Endodermal cell (in vitro differentiated cells): ENCODE measurements around the gene CAMTA1. TPM values are rescaled to one million over a fixed set of nuclear protein-coding genes. Genes with fewer than 3 reads are reported as not detected.
"Not testable (repeated sequence)": the region's sequence is repeated elsewhere in the genome, so short reads cannot be mapped to it uniquely, and the experiment has no call there.

Experiments
- DNase-seq: peaks from one replicate; pipeline ENCODE4 v3.0.0-alpha.2; 2017
- H3K27ac ChIP-seq: 2 replicates; pipeline ENCODE4 v1.5.1; 2013; ENCODE audit warnings: mild to moderate bottlenecking, low read depth, low read length, moderate library complexity
- H3K27me3 ChIP-seq: 2 replicates; pipeline ENCODE4 v1.6.1; 2013; ENCODE audit warnings: mild to moderate bottlenecking, low read length, moderate library complexity; ENCODE audit not compliant: insufficient read depth, control insufficient read depth, poor library complexity, severe bottlenecking
- H3K36me3 ChIP-seq: 2 replicates; pipeline ENCODE4 v1.7.0; 2013; ENCODE audit warnings: mild to moderate bottlenecking, low read length, moderate library complexity; ENCODE audit not compliant: control insufficient read depth, insufficient read depth
- H3K4me1 ChIP-seq: one replicate; pipeline ENCODE4 v1.7.0; 2013; ENCODE audit warnings: low read length; ENCODE audit not compliant: control insufficient read depth, insufficient read depth
- H3K4me3 ChIP-seq: 2 replicates; pipeline ENCODE4 v1.5.1; 2013; ENCODE audit warnings: mild to moderate bottlenecking, low read length, moderate library complexity
- H3K9ac ChIP-seq: 2 replicates; pipeline ENCODE4 v1.6.1; 2013; ENCODE audit warnings: mild to moderate bottlenecking, low read length, moderate library complexity; ENCODE audit not compliant: poor library complexity, severe bottlenecking; ENCODE audit errors: extremely low read depth
- H3K9me3 ChIP-seq: 2 replicates; pipeline ENCODE4 v1.6.1; 2013; ENCODE audit warnings: mild to moderate bottlenecking, low read length, moderate library complexity; ENCODE audit not compliant: control insufficient read depth
- H3K27ac Mint-ChIP-seq: 2 replicates; pipeline ENCODE4 v1.8.0; 2020; ENCODE audit warnings: mixed read lengths
- H3K27me3 Mint-ChIP-seq: 2 replicates; pipeline ENCODE4 v1.8.0; 2021; ENCODE audit warnings: mild to moderate bottlenecking, mixed read lengths; ENCODE audit not compliant: insufficient read depth
- H3K36me3 Mint-ChIP-seq: 2 replicates; pipeline ENCODE4 v1.8.0; 2020; ENCODE audit warnings: low read depth, mixed read lengths
- H3K4me1 Mint-ChIP-seq: 2 replicates; pipeline ENCODE4 v1.8.0; 2020; ENCODE audit warnings: mixed read lengths
- H3K4me3 Mint-ChIP-seq: 2 replicates; pipeline ENCODE4 v1.8.0; 2020; ENCODE audit warnings: mild to moderate bottlenecking, moderate library complexity, mixed read lengths
- H3K9me3 Mint-ChIP-seq: 2 replicates; pipeline ENCODE4 v1.8.0; 2020; ENCODE audit warnings: mild to moderate bottlenecking, mixed read lengths
- CTCF ChIP-seq: fragments of 200-600 bp; sonication (generic); conservative IDR thresholded peaks from 2 replicates; pipeline ENCODE4 v1.5.0; 2021; ENCODE audit warnings: antibody characterized with exemption, mild to moderate bottlenecking
- WGBS, 2 experiments: methylation state at CpG; one replicate each; pipeline versions ENCODE4 v1.1.5 to v1.1.7; 2013; ENCODE audit warnings: missing lambda C conversion rate in 2 of 2, mixed read lengths in 1 of 2; ENCODE audit not compliant: insufficient coverage in 1 of 2, insufficient read length in 1 of 2; 5-methylcytosine and 5-hydroxymethylcytosine counted together
- total RNA-seq, 2 donors: library from RNA; stranded (reverse); fragmentation: NEBNext Ultra II Directional in 1 of 2; extraction: Animal tissue kit (Norgen Biotek cat#: 25700) in 1 of 2; gene quantifications; 2 replicates in 1 of 2; 3 replicates in 1 of 2; pipeline ENCODE4 v1.2.1, GENCODE V29; 2021

The CAMTA1 gene
- total RNA-seq, 2 donors from 2014 or later, result 123 to 137 TPM

- Histone ChIP-seq H3K27me3 (no peaks in the 10 kb centered on the region), H3K9me3 (no peaks in the 10 kb centered on the region), H3K9ac (no peak overlapping the region), H3K27ac (no peak overlapping the region), H3K4me3 (no peak overlapping the region), H3K4me1 (no peaks in the 10 kb centered on the region), H3K36me3 (no peaks in the 10 kb centered on the region)
- no peak for TF ChIP-seq CTCF
- no peak for DNase-seq
- Mint-ChIP-seq H3K4me3 (no peak overlapping the region), H3K27me3 (no peaks in the 10 kb centered on the region), H3K9me3 (no peaks in the 10 kb centered on the region), H3K4me1 (peaks cover 6% of the 10 kb centered on the region), H3K36me3 (no peaks in the 10 kb centered on the region), H3K27ac (no peak overlapping the region)
- 94% methylated on average over 4 of the region's 5 CpGs for WGBS, 2 experiments
Observed at GRCh38 chr1:7146710-7147109, 361.5 kb downstream of the CAMTA1 start.

GRCh38 chr1:7147581-7148282 is 362.5 kb downstream of the CAMTA1 start:
- 93 to 100% methylated on average over 1 to 3 of the region's 3 CpGs for WGBS, 2 experiments
- H3K9me3 Mint-ChIP-seq, H3K27me3 ChIP-seq, DNase-seq, H3K9ac ChIP-seq, H3K36me3 Mint-ChIP-seq, H3K27ac Mint-ChIP-seq, H3K27me3 Mint-ChIP-seq, H3K4me3 Mint-ChIP-seq, H3K4me1 ChIP-seq, H3K36me3 ChIP-seq, H3K27ac ChIP-seq, H3K4me3 ChIP-seq, H3K9me3 ChIP-seq, H3K4me1 Mint-ChIP-seq: not testable (repeated sequence)

GRCh38 chr1:7149080-7149838 is 364.0 kb downstream of the CAMTA1 start:
- peaks cover 6% of the 10 kb centered on the region for H3K4me1 Mint-ChIP-seq
- Histone ChIP-seq H3K27me3 (no peaks in the 10 kb centered on the region), H3K9ac (no peak overlapping the region), H3K9me3 (no peaks in the 10 kb centered on the region), H3K36me3 (no peaks in the 10 kb centered on the region), H3K27ac (no peak overlapping the region), H3K4me1 (no peaks in the 10 kb centered on the region), H3K4me3 (no peak overlapping the region)
- no peaks in the 10 kb centered on the region for H3K9me3 Mint-ChIP-seq
- no peak for TF ChIP-seq CTCF
- DNase-seq, result peak; percentile 84
- H3K27me3 Mint-ChIP-seq, result peaks cover 2% of the 10 kb centered on the region
- H3K27ac Mint-ChIP-seq, result no peak overlapping the region
- WGBS, 2 experiments, result 64 to 75% methylated on average over 27 to 31 of the region's 31 CpGs
- H3K36me3 Mint-ChIP-seq, result no peaks in the 10 kb centered on the region
- no peak overlapping the region for H3K4me3 Mint-ChIP-seq
